Astrocyte (in vitro differentiated cells and primary cell): Measurements from ENCODE around the gene NPB. TPM values are rescaled to one million over a fixed set of nuclear protein-coding genes. Genes with fewer than 3 reads are reported as not detected.

Experiments
- DNase-seq: peaks from one replicate; pipeline ENCODE4 v3.0.0-alpha.2; 2010; ENCODE audit warnings: low read depth
- FAIRE-seq: peaks from 2 replicates; lab custom pipeline; 2011; peaks lifted over from hg19 to GRCh38; lab: Jason Lieb, UNC
- H2AFZ ChIP-seq: 2 replicates; pipeline ENCODE4 v1.6.0; 2012; ENCODE audit warnings: low read depth, low read length, inconsistent platforms
- H3K27ac ChIP-seq: 2 replicates; pipeline ENCODE4 v1.5.1; 2011; ENCODE audit warnings: low read depth, low read length, inconsistent platforms
- H3K27me3 ChIP-seq: 2 replicates; pipeline ENCODE4 v1.6.0; 2011; ENCODE audit warnings: low read length, inconsistent platforms; ENCODE audit not compliant: insufficient read depth
- H3K36me3 ChIP-seq: 2 replicates; pipeline ENCODE4 v1.5.1; 2011; ENCODE audit warnings: low read length, inconsistent platforms; ENCODE audit not compliant: insufficient read depth
- H3K4me1 ChIP-seq: 2 replicates; pipeline ENCODE4 v1.5.1; 2011; ENCODE audit warnings: low read length, inconsistent platforms; ENCODE audit not compliant: insufficient read depth
- H3K4me2 ChIP-seq: 2 replicates; pipeline ENCODE4 v1.6.0; 2012; ENCODE audit warnings: low read length, inconsistent platforms
- H3K4me3 ChIP-seq: 2 replicates; pipeline ENCODE4 v1.5.1; 2011; ENCODE audit warnings: low read depth, mild to moderate bottlenecking, low read length, inconsistent platforms; ENCODE audit not compliant: insufficient read depth
- H3K79me2 ChIP-seq: 2 replicates; pipeline ENCODE4 v1.6.0; 2012; ENCODE audit warnings: mild to moderate bottlenecking, low read length, inconsistent platforms; ENCODE audit not compliant: insufficient read depth
- H3K9ac ChIP-seq: 2 replicates; pipeline ENCODE4 v1.6.0; 2012; ENCODE audit warnings: mild to moderate bottlenecking, low read length, inconsistent platforms
- H3K9me3 ChIP-seq: 2 replicates; pipeline ENCODE4 v1.5.1; 2012; ENCODE audit warnings: low read depth, mild to moderate bottlenecking, low read length, inconsistent platforms; ENCODE audit not compliant: insufficient read depth
- H4K20me1 ChIP-seq: 2 replicates; pipeline ENCODE4 v1.6.0; 2012; ENCODE audit warnings: low read length, inconsistent platforms; ENCODE audit not compliant: insufficient read depth
- H3K27ac Mint-ChIP-seq: one replicate; pipeline ENCODE4 v1.8.0; 2021; ENCODE audit warnings: mild to moderate bottlenecking, mixed read lengths; ENCODE audit not compliant: unreplicated experiment
- H3K27me3 Mint-ChIP-seq: one replicate; pipeline ENCODE4 v1.8.0; 2021; ENCODE audit warnings: low read depth, mixed read lengths; ENCODE audit not compliant: unreplicated experiment
- H3K36me3 Mint-ChIP-seq: one replicate; pipeline ENCODE4 v1.8.0; 2021; ENCODE audit warnings: low read depth, mixed read lengths; ENCODE audit not compliant: unreplicated experiment
- H3K4me1 Mint-ChIP-seq: one replicate; pipeline ENCODE4 v1.8.0; 2021; ENCODE audit warnings: low read depth, mixed read lengths; ENCODE audit not compliant: unreplicated experiment
- H3K4me3 Mint-ChIP-seq: one replicate; pipeline ENCODE4 v1.8.0; 2021; ENCODE audit warnings: mild to moderate bottlenecking, moderate library complexity, mixed read lengths; ENCODE audit not compliant: unreplicated experiment
- H3K9me3 Mint-ChIP-seq: one replicate; pipeline ENCODE4 v1.8.0; 2021; ENCODE audit warnings: mild to moderate bottlenecking, mixed read lengths; ENCODE audit not compliant: unreplicated experiment
- EZH2 ChIP-seq: IDR thresholded peaks from 2 replicates; pipeline ENCODE4 v1.6.1; 2012; ENCODE audit warnings: mild to moderate bottlenecking, low read length, inconsistent platforms; ENCODE audit not compliant: insufficient read depth
- total RNA-seq: library from RNA; stranded (reverse); gene quantifications from 2 replicates; pipeline ENCODE4 v1.2.1, GENCODE V29; 2021
- TF ChIP-seq, protein P1 (sequence below): IDR thresholded peaks from 2 replicates; pipeline ENCODE4 v1.5.1; 2011; ENCODE audit warnings: low read depth, mild to moderate bottlenecking, inconsistent platforms, low read length, moderate library complexity; ENCODE audit not compliant: insufficient read depth

NPB gene
- total RNA-seq, 1 donor from 2014 or later, result 2.0 TPM

DNA sequence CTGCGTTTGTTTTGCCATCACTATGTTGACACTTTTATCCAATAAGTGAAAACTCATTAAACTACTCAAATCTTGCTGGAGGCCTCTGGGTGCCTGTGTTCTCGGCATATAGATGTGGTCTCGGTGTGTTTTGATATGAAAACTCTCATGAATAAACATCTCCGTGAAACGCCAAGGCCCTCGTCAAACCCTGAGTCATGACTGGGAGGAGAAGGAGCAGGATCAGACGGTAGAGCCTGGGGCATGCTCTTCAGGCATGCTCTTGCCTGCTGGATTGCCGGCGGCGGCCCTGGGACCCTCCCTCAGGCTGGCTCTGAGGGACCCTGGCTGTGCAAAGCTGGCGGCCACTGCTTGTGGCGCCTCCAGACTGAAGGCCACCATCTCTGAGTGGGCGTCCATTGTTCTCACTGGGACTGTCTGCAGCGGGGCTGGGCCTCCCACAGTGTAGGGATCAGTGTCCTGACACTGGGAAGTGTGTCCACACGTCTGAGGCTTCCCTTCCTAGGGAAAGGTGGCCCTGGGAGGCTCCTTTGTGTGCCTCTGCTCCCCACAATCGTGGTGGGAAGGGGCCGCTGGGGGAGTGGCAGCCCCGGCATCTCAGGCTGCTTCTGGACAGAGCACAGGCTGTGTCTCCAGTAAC lies 1.7 kb upstream of the NPB start:
- DNase-seq (no peak), FAIRE-seq (no peak)
- no peak overlapping the region for H2AFZ ChIP-seq
- H3K79me2 ChIP-seq, result peaks cover 14% of the 10 kb centered on the region
- H3K9ac ChIP-seq, result no peak overlapping the region
- peaks cover 22% of the 10 kb centered on the region for H4K20me1 ChIP-seq
- no peak overlapping the region for H3K4me3 ChIP-seq
- Mint-ChIP-seq H3K4me3 (no peak overlapping the region), H3K36me3 (peaks cover 11% of the 10 kb centered on the region), H3K27ac (peak overlapping the region; percentile 58), H3K4me1 (peaks cover 12% of the 10 kb centered on the region), H3K9me3 (no peaks in the 10 kb centered on the region), H3K27me3 (no peaks in the 10 kb centered on the region)
- peaks cover 4% of the 10 kb centered on the region for H3K36me3 ChIP-seq
- H3K4me1 ChIP-seq, result peaks cover 32% of the 10 kb centered on the region
- no peak overlapping the region for H3K4me2 ChIP-seq
- TF ChIP-seq EZH2, result no peak
- no peaks in the 10 kb centered on the region for H3K9me3 ChIP-seq
- no peak overlapping the region for H3K27ac ChIP-seq
- H3K27me3 ChIP-seq, result no peaks in the 10 kb centered on the region

DNA sequence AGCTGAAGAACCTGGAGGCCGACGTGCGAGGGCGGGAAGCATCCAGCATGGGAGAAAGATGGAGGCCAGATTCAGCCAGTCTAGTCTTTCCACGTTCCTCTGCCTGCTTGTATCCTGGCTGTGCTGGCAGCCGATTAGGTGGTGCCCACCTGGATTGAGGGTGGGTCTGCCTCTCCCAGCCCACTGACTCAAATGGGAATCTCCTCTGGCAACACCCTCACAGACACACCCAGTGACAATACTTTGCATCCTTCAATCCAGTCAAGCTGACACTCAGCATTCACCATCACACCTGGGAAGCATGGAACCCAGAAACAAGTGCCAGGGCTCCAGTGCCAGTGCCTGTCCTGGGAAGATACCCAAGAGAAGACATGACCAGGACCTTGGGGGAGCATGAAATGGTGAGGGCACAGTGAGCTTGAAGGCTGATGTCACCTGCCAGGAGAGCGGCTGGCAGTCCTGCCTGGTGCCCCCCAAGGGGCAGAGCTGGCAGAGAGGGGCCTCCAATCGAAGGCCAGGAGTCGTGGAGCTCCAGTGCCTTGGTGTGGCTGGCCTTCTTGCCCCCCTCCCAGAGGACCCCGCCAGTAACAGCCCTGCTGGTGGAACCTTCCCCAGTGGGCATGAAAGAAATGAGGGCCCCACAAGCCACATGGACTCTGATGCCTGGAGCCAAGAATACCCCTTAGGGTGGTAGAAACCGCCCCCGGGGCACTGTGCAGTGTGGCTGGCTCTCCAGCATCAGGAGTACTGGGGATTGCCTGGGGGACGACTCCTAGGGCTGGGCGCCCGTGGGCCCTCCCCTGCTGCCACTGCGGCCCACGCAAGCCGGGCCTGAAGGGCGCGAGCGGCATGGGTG lies 643 bp upstream of the NPB start:
- Mint-ChIP-seq H3K9me3 (no peaks in the 10 kb centered on the region), H3K27me3 (no peaks in the 10 kb centered on the region), H3K4me3 (no peak overlapping the region), H3K36me3 (peaks cover 8% of the 10 kb centered on the region), H3K4me1 (peaks cover 12% of the 10 kb centered on the region), H3K27ac (peak overlapping the region; percentile 13)
- no peak for TF ChIP-seq EZH2
- TF ChIP-seq, protein P1, sequence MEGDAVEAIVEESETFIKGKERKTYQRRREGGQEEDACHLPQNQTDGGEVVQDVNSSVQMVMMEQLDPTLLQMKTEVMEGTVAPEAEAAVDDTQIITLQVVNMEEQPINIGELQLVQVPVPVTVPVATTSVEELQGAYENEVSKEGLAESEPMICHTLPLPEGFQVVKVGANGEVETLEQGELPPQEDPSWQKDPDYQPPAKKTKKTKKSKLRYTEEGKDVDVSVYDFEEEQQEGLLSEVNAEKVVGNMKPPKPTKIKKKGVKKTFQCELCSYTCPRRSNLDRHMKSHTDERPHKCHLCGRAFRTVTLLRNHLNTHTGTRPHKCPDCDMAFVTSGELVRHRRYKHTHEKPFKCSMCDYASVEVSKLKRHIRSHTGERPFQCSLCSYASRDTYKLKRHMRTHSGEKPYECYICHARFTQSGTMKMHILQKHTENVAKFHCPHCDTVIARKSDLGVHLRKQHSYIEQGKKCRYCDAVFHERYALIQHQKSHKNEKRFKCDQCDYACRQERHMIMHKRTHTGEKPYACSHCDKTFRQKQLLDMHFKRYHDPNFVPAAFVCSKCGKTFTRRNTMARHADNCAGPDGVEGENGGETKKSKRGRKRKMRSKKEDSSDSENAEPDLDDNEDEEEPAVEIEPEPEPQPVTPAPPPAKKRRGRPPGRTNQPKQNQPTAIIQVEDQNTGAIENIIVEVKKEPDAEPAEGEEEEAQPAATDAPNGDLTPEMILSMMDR, result no peak
- peaks cover 26% of the 10 kb centered on the region for H4K20me1 ChIP-seq
- H3K9ac ChIP-seq, result no peak overlapping the region
- peaks cover 13% of the 10 kb centered on the region for H3K79me2 ChIP-seq
- H3K4me1 ChIP-seq, result peaks cover 32% of the 10 kb centered on the region
- H2AFZ ChIP-seq, result no peak overlapping the region
- no peak for FAIRE-seq
- no peak for DNase-seq
- H3K27ac ChIP-seq, result no peak overlapping the region
- H3K36me3 ChIP-seq, result peaks cover 2% of the 10 kb centered on the region
- H3K4me3 ChIP-seq, result peak overlapping the region; percentile 1
- no peaks in the 10 kb centered on the region for H3K9me3 ChIP-seq
- no peaks in the 10 kb centered on the region for H3K27me3 ChIP-seq
- H3K4me2 ChIP-seq, result peak overlapping the region; percentile 77

DNA sequence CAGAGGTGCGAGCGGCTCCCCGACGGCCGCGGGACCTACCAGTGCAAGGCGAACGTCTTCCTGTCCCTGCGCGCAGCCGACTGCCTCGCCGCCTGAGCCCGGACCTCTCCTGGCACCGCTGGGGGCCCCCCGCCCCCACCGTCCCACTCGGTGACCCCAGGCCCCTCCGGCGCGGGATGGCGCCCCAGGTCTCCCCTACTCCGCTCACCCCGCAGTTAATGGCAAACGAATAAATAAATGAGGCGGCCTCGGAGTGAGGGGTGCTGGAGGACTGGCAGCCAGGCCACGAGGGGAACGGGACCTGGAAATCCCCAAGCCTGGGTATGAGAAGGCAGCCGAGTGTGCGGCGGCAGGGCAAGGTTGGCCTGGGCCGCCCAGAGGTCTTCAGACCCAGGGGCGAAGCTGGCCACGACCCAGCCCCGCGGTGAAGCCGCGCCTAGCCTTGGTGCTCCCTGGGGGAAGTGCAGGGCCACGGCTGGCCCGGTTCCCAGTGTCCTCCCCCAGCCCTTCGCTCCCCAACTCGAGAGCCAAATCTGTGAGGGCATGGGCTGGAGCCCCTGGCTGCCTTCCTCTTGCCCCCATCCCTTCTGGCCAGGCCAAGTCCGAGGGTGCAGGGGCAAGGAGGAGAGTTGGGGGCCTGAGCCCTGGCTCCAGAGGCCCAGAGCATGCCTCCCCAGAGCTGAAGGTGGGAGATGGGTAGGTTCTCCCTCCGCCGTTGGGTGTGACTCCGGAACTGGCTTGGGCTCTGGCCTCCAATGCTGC lies 796 bp downstream of the NPB start:
- Mint-ChIP-seq H3K27me3 (no peaks in the 10 kb centered on the region), H3K4me1 (peaks cover 10% of the 10 kb centered on the region), H3K27ac (no peak overlapping the region), H3K4me3 (no peak overlapping the region), H3K9me3 (no peaks in the 10 kb centered on the region), H3K36me3 (peaks cover 8% of the 10 kb centered on the region)
- DNase-seq, result no peak
- FAIRE-seq, result no peak
- Histone ChIP-seq H3K4me3 (no peak overlapping the region), H4K20me1 (peaks cover 26% of the 10 kb centered on the region), H3K27ac (no peak overlapping the region), H3K79me2 (peaks cover 11% of the 10 kb centered on the region), H3K4me1 (peaks cover 27% of the 10 kb centered on the region), H3K9ac (no peak overlapping the region), H3K36me3 (no peaks in the 10 kb centered on the region), H2AFZ (no peak overlapping the region), H3K4me2 (peak overlapping the region; percentile 77), H3K9me3 (no peaks in the 10 kb centered on the region), H3K27me3 (no peaks in the 10 kb centered on the region)
- TF ChIP-seq, protein P1, result no peak
- TF ChIP-seq EZH2, result no peak
